H1 (cell line): Measurements from ENCODE around the gene LHX2. TPM values are rescaled to one million over a fixed set of nuclear protein-coding genes. Genes with fewer than 3 reads are reported as not detected.
A peak's percentile ranks its signal among the peaks of the same experiment; 100 is the strongest.

Experiments
- CTCF ChIA-PET: fragments of 300-600 bp; sonication (Branson Sonifier 250); formaldehyde crosslinking; loops from one replicate; lab custom pipeline; 2021; ENCODE audit not compliant: partially characterized antibody; lab: Charles Lee
- POLR2A ChIA-PET: fragments of 300-600 bp; sonication (Branson Sonifier 250); formaldehyde crosslinking; loops from one replicate; lab custom pipeline; 2021; ENCODE audit warnings: inconsistent platforms; ENCODE audit not compliant: partially characterized antibody; lab: Charles Lee
- DNase-seq, 2 experiments: peaks; one replicate each; pipeline versions ENCODE4 v3.0.0 to v3.0.0-alpha.2; 2010 to 2022; ENCODE audit warnings: low spot score in 2 of 2, low read depth in 1 of 2, mixed read lengths in 1 of 2
- FAIRE-seq: peaks from 2 replicates; lab custom pipeline; 2011; peaks lifted over from hg19 to GRCh38; lab: Jason Lieb, UNC
- H2AFZ ChIP-seq: 2 replicates; pipeline ENCODE4 v1.8.1; 2012; ENCODE audit warnings: low read length, inconsistent platforms
- H2AK5ac ChIP-seq: 2 replicates; pipeline ENCODE4 v1.6.1; 2013; ENCODE audit warnings: low read depth, low read length
- H2BK120ac ChIP-seq: replicated peaks from 2 replicates; pipeline ENCODE3; 2013; ENCODE audit warnings: low read depth, low read length, inconsistent platforms
- H2BK12ac ChIP-seq: 2 replicates; pipeline ENCODE4 v1.6.1; 2013; ENCODE audit warnings: low read depth, low read length
- H2BK15ac ChIP-seq: 2 replicates; pipeline ENCODE4 v1.6.1; 2013; ENCODE audit warnings: low read length
- H2BK20ac ChIP-seq: 2 replicates; pipeline ENCODE4 v1.6.1; 2013; ENCODE audit warnings: low read length
- H2BK5ac ChIP-seq: 2 replicates; pipeline ENCODE4 v1.6.1; 2013; ENCODE audit warnings: low read depth, low read length
- H3K14ac ChIP-seq: 2 replicates; pipeline ENCODE4 v1.6.1; 2013; ENCODE audit warnings: inconsistent platforms; ENCODE audit not compliant: insufficient read length
- H3K18ac ChIP-seq: 2 replicates; pipeline ENCODE4 v1.6.1; 2013; ENCODE audit warnings: low read length; ENCODE audit errors: extremely low read depth
- H3K23ac ChIP-seq: 2 replicates; pipeline ENCODE4 v1.6.1; 2013; ENCODE audit warnings: inconsistent platforms; ENCODE audit not compliant: insufficient read length
- H3K23me2 ChIP-seq: 2 replicates; pipeline ENCODE4 v1.6.1; 2013; ENCODE audit warnings: low read depth, low read length
- H3K27ac ChIP-seq: 2 replicates; pipeline ENCODE4 v1.6.1; 2011; ENCODE audit warnings: low read depth, low read length, inconsistent platforms
- H3K27me3 ChIP-seq, 4 experiments: replicated peaks in 1 of 4; 1 replicate in 1 of 4; 2 replicates in 3 of 4; pipeline versions ENCODE4 v1.6.1 to v1.8.1; 2011 to 2013; ENCODE audit warnings: low read length in 3 of 4, mild to moderate bottlenecking in 3 of 4, inconsistent platforms in 2 of 4, mixed read lengths in 2 of 4, moderate library complexity in 1 of 4; ENCODE audit not compliant: control insufficient read depth in 3 of 4, insufficient read depth in 3 of 4; ENCODE audit errors: extremely low read depth in 1 of 4
- H3K36me3 ChIP-seq, 4 experiments: 2 replicates each; pipeline versions ENCODE4 v1.6.1 to v1.8.1; 2011 to 2013; ENCODE audit warnings: mild to moderate bottlenecking in 4 of 4, low read length in 3 of 4, moderate library complexity in 2 of 4, control low read depth in 1 of 4, inconsistent platforms in 1 of 4; ENCODE audit not compliant: insufficient read depth in 4 of 4, control insufficient read depth in 2 of 4
- H3K4ac ChIP-seq: replicated peaks from 2 replicates; pipeline ENCODE3; 2013; ENCODE audit warnings: low read length, low read depth, mixed read lengths, inconsistent platforms; ENCODE audit not compliant: insufficient read length
- H3K4me1 ChIP-seq, 4 experiments: replicated peaks in 1 of 4; 1 replicate in 1 of 4; 2 replicates in 3 of 4; pipeline versions ENCODE4 v1.6.1 to v1.8.1; 2011 to 2013; ENCODE audit warnings: low read length in 3 of 4, inconsistent platforms in 2 of 4, mixed read lengths in 1 of 4; ENCODE audit not compliant: insufficient read depth in 4 of 4, control insufficient read depth in 3 of 4
- H3K4me2 ChIP-seq, 2 experiments: 2 replicates each; pipeline versions ENCODE4 v1.6.1 to v1.8.1; 2011 to 2013; ENCODE audit warnings: low read depth in 2 of 2, low read length in 2 of 2, control low read depth in 1 of 2, inconsistent platforms in 1 of 2, mild to moderate bottlenecking in 1 of 2; ENCODE audit not compliant: insufficient read depth in 1 of 2
- H3K4me3 ChIP-seq, 4 experiments: fragments of 200-600, 300-600 bp in 1 of 4; sonication (generic), shearing (Covaris generic), sonication (Bioruptor Twin) in 1 of 4; 2 replicates each; pipeline versions ENCODE4 v1.5.1 to v1.8.1; 2011 to 2016; ENCODE audit warnings: low read length in 4 of 4, low read depth in 3 of 4, control low read depth in 2 of 4, inconsistent platforms in 2 of 4, mild to moderate bottlenecking in 2 of 4, mixed read lengths in 1 of 4, moderate library complexity in 1 of 4; ENCODE audit not compliant: insufficient read depth in 2 of 4; ENCODE audit errors: extremely low read depth in 1 of 4
- H3K56ac ChIP-seq: replicated peaks from 2 replicates; pipeline ENCODE3; 2013; ENCODE audit warnings: low read depth, mild to moderate bottlenecking, mixed read lengths, low read length, inconsistent platforms; ENCODE audit not compliant: insufficient read length
- H3K79me1 ChIP-seq: 2 replicates; pipeline ENCODE4 v1.6.1; 2013; ENCODE audit warnings: low read depth, low read length, control low read depth
- H3K79me2 ChIP-seq, 2 experiments: 2 replicates each; pipeline versions ENCODE4 v1.6.1 to v1.8.1; 2012 to 2013; ENCODE audit warnings: low read length in 2 of 2, mild to moderate bottlenecking in 2 of 2, inconsistent platforms in 1 of 2; ENCODE audit not compliant: insufficient read depth in 2 of 2, control insufficient read depth in 1 of 2
- H3K9ac ChIP-seq, 4 experiments: replicated peaks in 1 of 4; 1 replicate in 1 of 4; 2 replicates in 3 of 4; pipeline versions ENCODE4 v1.6.1 to v1.8.1; 2011 to 2013; ENCODE audit warnings: low read depth in 3 of 4, low read length in 3 of 4, control low read depth in 2 of 4, mild to moderate bottlenecking in 2 of 4, moderate library complexity in 2 of 4, inconsistent platforms in 1 of 4; ENCODE audit errors: extremely low read depth in 1 of 4
- H3K9me3 ChIP-seq, 2 experiments: 2 replicates each; pipeline versions ENCODE4 v1.6.1 to v1.8.1; 2012 to 2013; ENCODE audit warnings: mild to moderate bottlenecking in 2 of 2, moderate library complexity in 2 of 2, control low read depth in 1 of 2, inconsistent platforms in 1 of 2, low read depth in 1 of 2, low read length in 1 of 2, mixed read lengths in 1 of 2; ENCODE audit not compliant: insufficient read depth in 2 of 2
- H4K20me1 ChIP-seq, 2 experiments: replicated peaks in 1 of 2; 2 replicates each; pipeline versions ENCODE3 to v1.8.1; 2011 to 2013; ENCODE audit warnings: inconsistent platforms in 2 of 2, low read length in 2 of 2, mild to moderate bottlenecking in 1 of 2; ENCODE audit not compliant: insufficient read depth in 2 of 2, control insufficient read depth in 1 of 2
- H4K5ac ChIP-seq: 2 replicates; pipeline ENCODE4 v1.6.1; 2013; ENCODE audit warnings: low read length, low read depth, mixed read lengths, inconsistent platforms; ENCODE audit not compliant: insufficient read length
- H4K8ac ChIP-seq: 2 replicates; pipeline ENCODE4 v1.8.0; 2013; ENCODE audit warnings: mild to moderate bottlenecking, moderate library complexity, low read length, inconsistent platforms; ENCODE audit not compliant: insufficient read depth; ENCODE audit errors: extremely low read depth
- H4K91ac ChIP-seq: replicated peaks from 2 replicates; pipeline ENCODE3; 2013; ENCODE audit warnings: low read length, mixed read lengths, inconsistent platforms; ENCODE audit not compliant: insufficient read length
- KDM4A ChIP-seq: IDR thresholded peaks from one replicate; pipeline ENCODE4 v1.7.1; 2012; ENCODE audit warnings: low read depth, mild to moderate bottlenecking, moderate library complexity, low read length, inconsistent platforms; ENCODE audit not compliant: severe bottlenecking
- RNF2 ChIP-seq: fragments of 200-900, 300-1000 bp; sonication (generic); IDR thresholded peaks from 2 replicates; pipeline ENCODE4 v1.7.1; 2016; ENCODE audit warnings: borderline replicate concordance, low read depth, mild to moderate bottlenecking, antibody characterized with exemption, low read length; ENCODE audit not compliant: poor library complexity, severe bottlenecking; ENCODE audit errors: missing control alignments
- SIN3A ChIP-seq, 2 experiments: IDR thresholded peaks in 1 of 2; conservative IDR thresholded peaks in 1 of 2; 2 replicates each; pipeline ENCODE4 v1.6.1; 2011 to 2012; ENCODE audit warnings: low read length in 2 of 2, improper control_type of control experiment in 1 of 2, low read depth in 1 of 2, mild to moderate bottlenecking in 1 of 2
- WGBS, 2 experiments: shearing (Covaris generic) in 1 of 2; methylation state at CpG; one replicate each; pipeline versions ENCODE4 v1.1.6 to v1.1.7; 2013 to 2015; ENCODE audit warnings: low lambda C conversion rate in 2 of 2, mixed read lengths in 2 of 2, inconsistent platforms in 1 of 2, low coverage in 1 of 2, missing lambda C conversion rate in 1 of 2; ENCODE audit not compliant: insufficient replicate concordance in 2 of 2, insufficient coverage in 1 of 2, insufficient read length in 1 of 2; ENCODE audit errors: extremely low coverage in 1 of 2, missing lambda C conversion rate in 1 of 2; 5-methylcytosine and 5-hydroxymethylcytosine counted together
- polyA plus RNA-seq, 7 experiments: library from polyadenylated mRNA; depleted of rRNA in 3 of 7; stranded (reverse) in 5 of 7; unstranded in 2 of 7; fragments of >200 nt in 5 of 7; fragments of 200-250 nt in 2 of 7; gene quantifications; 1 replicate in 5 of 7; 2 replicates in 1 of 7; 4 replicates in 1 of 7; pipeline versions ENCODE4 v1.2.1 to v1.2.3, GENCODE V29; 2011 to 2013; ENCODE audit warnings: missing spikeins in 2 of 7, mixed read lengths in 2 of 7
- total RNA-seq: library from RNA; stranded (reverse); fragmentation: NEBNext Ultra II Directional; extraction: Animal tissue kit (Norgen Biotek cat#: 25700); gene quantifications from 2 replicates; pipeline ENCODE4 v1.2.1, GENCODE V29; 2021

Gene LHX2
- total and polyA plus RNA-seq, 2 of the 8 experiments (the other 6 are each of a cell fraction or from before 2014, with no cell fraction given) = 0.11 to 0.86 TPM

- H3K36me3 ChIP-seq = no peaks in the 10 kb centered on the region
- H2BK15ac ChIP-seq = no peak overlapping the region
- WGBS, 2 experiments = 22% methylated on average over 34 of the region's 49 CpGs; no CpG with 5 or more reads in 1 of the 2 experiments
- no peak overlapping the region for H3K27ac ChIP-seq
- H2BK20ac ChIP-seq = no peak overlapping the region
- no peaks in the 10 kb centered on the region for H3K9me3 ChIP-seq
- H3K56ac ChIP-seq = peak overlapping the region; percentile 59
- POLR2A ChIA-PET = no interaction called here
- H2BK5ac ChIP-seq = no peak overlapping the region
- H2BK12ac ChIP-seq = no peak overlapping the region
- H3K79me2 ChIP-seq = no peaks in the 10 kb centered on the region
- H3K23ac ChIP-seq = no peak overlapping the region
- CTCF ChIA-PET = interaction anchor here (0.6 kb wide), 2 partner anchors 82 to 586 kb away, joined by 3 read pairs; no protein-coding TSS in a partner anchor
- H3K23me2 ChIP-seq = peaks cover 7% of the 10 kb centered on the region; the same call in 1 of the 2 replicates
- H3K4ac ChIP-seq = no peak overlapping the region
- peak overlapping the region; percentile 81 for H4K8ac ChIP-seq
- peak; percentile 28 for TF ChIP-seq KDM4A
- TF ChIP-seq RNF2 = peak; percentile 36
- no peak for TF ChIP-seq SIN3A (conservative IDR thresholded peaks at IDR 0.05 in 1 of 2, IDR thresholded peaks at IDR 0.05 in 1 of 2; ENCODE audit: low read depth in 1 of 2, low read length in 2 of 2)
- TF ChIP-seq, all 59 proteins: peak for 2
- Histone ChIP-seq H2AFZ (no peak overlapping the region; the same call in 1 of the 2 replicates), H2AK5ac (no peak overlapping the region), H4K5ac (no peak overlapping the region), H3K18ac (no peak overlapping the region; the same call in 1 of the 2 replicates), H3K14ac (no peak overlapping the region), H3K4me1 (peaks cover 0 to 3% (median 3%) of the 10 kb centered on the region in 4 experiments; a peak in 1 of 7 replicates), H3K4me3 (peak overlapping the region; percentile 40 to 70 (median 52)), H4K20me1 (no peaks in the 10 kb centered on the region), H3K79me1 (no peaks in the 10 kb centered on the region), H3K9ac (no peak overlapping the region), H3K4me2 (peak overlapping the region; percentile 70 to 84), H4K91ac (no peak overlapping the region), H3K27me3 (peaks cover 6 to 41% (median 35%) of the 10 kb centered on the region in 4 experiments), H2BK120ac (no peak overlapping the region)
- FAIRE-seq = no peak
- DNase-seq = no peak
These were observed 33.7 kb downstream of the LHX2 start for GRCh38 chr9:124045076-124045829.
